ENCODE data around the gene CATSPERZ.

CATSPERZ gene, protein sequence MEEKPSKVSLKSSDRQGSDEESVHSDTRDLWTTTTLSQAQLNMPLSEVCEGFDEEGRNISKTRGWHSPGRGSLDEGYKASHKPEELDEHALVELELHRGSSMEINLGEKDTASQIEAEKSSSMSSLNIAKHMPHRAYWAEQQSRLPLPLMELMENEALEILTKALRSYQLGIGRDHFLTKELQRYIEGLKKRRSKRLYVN

DNA sequence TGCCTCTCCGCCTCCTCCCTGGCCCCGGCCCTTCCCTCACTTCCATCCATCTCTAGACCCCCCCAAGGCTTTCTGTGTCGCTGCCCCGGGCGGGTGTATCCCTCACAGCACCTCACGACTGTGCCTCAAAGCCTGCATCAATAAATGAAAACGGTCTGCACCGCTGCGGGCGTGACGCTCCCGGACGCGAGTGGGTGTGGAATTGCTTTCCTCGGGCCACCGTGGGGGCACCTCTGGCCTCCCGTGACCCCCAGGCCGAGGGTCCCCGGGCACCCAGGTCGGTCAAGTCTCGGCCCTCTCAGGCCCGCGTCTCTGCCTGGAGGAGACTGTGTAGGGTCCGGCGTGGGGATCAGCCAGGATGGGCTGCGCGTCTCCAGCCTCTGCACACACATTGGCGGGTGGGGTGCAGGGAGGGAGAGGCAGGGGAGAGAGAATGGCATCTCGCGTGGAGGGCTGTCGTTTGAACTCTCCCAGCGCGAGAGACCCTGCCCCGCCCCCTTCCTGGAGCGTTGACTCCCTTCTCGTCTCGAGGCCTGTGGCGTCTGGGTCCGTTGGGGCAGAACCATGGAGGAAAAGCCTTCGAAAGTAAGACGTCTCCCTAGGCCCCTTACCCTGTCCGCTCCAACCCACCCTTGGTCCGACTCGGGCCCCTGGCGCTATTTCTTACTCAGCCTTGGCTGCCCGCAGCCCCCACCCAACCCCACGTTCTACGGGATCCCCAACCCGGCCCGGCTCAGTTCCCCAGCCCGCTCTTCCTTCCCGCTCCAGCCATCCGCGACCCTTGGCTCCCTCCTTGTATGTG lies at the start of gene CATSPERZ:
TSS of gene CATSPERZ (plus strand) at position 512 of the 802 bp plus-strand sequence. CDS start at position 565, 53 bp downstream.
- DNase-seq (ENCODE audit: low read depth) = no peak

- DNase-seq (ENCODE audit: low read depth) = no peak
Measured at GRCh38 chr11:64250415-64251015, 49.6 kb upstream of the CATSPERZ start.

GRCh38 chr11:64251016-64251752 lies 49.0 kb upstream of the CATSPERZ start, which contains the start of gene PLCB3:
Gene PLCB3 (plus strand): TSS chr11:64251530. CDS start chr11:64251650, 120 bp downstream.
- peak; percentile 64 for DNase-seq (ENCODE audit: low read depth)

DNA sequence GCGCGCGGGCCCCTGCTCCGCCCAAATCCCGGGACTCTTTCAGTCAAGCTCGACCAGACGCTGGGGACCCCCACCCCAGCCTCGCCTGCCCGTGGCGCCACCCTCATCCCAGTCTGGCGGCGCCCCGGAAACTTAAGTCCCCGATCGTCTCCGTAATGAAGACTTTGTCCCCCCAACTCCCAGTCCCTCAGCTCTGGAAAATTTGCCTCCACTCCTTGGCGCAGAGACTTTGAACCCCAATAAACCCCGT lies 48.5 kb upstream of the CATSPERZ start:
- DNase-seq (ENCODE audit: low read depth) = no peak

- no peak for DNase-seq (ENCODE audit: low read depth)
Measured at GRCh38 chr11:64252003-64252872, 47.9 kb upstream of the CATSPERZ start.

GRCh38 chr11:64253043-64253442 lies 47.1 kb upstream of the CATSPERZ start:
- no peak for DNase-seq (ENCODE audit: low read depth)

DNA sequence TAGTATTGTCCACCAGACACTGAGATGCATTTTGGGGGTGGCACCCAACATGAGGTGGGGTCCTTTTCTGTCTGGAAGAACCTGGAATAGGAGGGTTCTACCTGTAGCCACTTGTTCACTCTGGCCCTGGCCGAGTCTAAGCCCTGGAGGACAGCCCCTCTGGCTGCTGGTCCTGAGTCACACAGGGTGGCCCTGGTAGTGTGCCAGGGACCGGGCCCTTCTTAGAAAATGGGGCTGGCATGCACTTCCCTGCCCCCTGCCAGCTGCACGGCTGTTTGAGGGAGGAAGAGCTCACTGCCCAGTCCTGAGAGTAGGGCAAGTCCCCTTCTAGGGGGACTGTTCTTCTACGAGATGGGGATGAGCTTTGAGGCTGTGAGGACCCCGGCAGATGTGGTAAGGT lies 46.7 kb upstream of the CATSPERZ start:
- no peak for DNase-seq (ENCODE audit: low read depth)

DNA sequence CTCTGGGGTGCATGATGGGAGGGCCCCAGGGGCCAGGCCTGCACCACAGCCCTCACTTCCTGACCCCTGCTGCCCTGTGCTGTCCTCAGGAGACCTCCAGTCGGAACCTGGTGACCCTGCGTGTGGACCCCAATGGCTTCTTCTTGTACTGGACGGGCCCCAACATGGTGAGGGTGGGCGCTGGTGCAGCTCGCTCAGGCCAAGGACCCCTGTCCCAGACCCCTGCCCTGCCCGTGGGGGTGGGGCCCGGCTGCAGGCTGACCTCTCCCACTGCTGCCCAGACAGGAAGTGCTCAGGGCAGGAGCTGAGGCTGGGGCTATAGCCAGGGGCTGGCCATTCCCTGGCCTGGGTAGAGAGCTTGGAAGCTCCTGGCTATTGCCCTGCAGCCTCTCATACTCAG lies 45.8 kb upstream of the CATSPERZ start:
- DNase-seq (ENCODE audit: low read depth) = no peak

- no peak for DNase-seq (ENCODE audit: low read depth)
Measured at GRCh38 chr11:64255135-64256128, 44.7 kb upstream of the CATSPERZ start.

GRCh38 chr11:64256300-64256699 lies 43.9 kb upstream of the CATSPERZ start:
- DNase-seq (ENCODE audit: low read depth) = no peak

DNA sequence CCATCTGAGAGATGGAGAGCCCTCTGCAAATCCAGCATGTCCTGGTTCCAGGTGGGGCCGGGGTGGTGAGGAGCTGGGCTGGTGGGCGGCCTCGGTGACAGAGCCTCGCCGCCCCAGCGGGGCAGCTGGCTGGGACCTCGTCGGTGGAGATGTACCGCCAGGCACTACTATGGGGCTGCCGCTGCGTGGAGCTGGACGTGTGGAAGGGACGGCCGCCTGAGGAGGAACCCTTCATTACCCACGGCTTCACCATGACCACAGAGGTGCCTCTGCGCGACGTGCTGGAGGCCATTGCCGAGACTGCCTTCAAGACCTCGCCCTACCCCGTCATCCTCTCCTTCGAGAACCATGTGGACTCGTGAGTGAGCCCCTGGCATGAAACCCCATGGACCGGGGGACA lies 41.8 kb upstream of the CATSPERZ start:
- no peak for DNase-seq (ENCODE audit: low read depth)

DNA sequence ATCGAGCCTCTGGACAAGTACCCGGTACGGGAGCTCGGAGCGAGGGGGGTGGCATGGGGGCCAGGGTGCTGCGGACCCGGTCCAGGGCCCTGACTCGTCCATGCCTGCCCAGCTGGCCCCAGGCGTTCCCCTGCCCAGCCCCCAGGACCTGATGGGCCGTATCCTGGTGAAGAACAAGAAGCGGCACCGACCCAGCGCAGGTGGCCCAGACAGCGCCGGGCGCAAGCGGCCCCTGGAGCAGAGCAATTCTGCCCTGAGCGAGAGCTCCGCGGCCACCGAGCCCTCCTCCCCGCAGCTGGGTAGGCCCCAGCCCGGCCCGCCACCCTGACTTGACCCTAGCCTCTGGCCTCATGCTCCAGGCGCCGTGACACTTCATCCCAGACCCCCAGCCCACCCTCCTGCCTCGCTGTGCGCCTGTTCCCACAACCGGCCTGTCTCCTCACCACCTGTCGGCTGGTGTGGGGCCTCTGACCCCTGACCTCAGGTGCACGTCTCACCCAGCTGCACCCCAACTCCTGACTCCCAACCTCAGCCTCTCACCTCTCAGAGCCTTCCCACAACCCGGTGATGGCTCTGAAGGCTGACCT lies 41.1 kb upstream of the CATSPERZ start:
- no peak for DNase-seq (ENCODE audit: low read depth)

GRCh38 chr11:64259533-64260067 lies 40.6 kb upstream of the CATSPERZ start:
- DNase-seq (ENCODE audit: low read depth) = no peak

GRCh38 chr11:64260147-64260708 lies 39.9 kb upstream of the CATSPERZ start:
- no peak for DNase-seq (ENCODE audit: low read depth)

- no peak for DNase-seq (ENCODE audit: low read depth)
Measured at GRCh38 chr11:64261556-64262080, 38.5 kb upstream of the CATSPERZ start.

GRCh38 chr11:64262271-64263002 lies 37.7 kb upstream of the CATSPERZ start:
- no peak for DNase-seq (ENCODE audit: low read depth)

GRCh38 chr11:64263021-64263946 lies 36.9 kb upstream of the CATSPERZ start:
- no peak for DNase-seq (ENCODE audit: low read depth)
